ENCODE measurements around the gene STX4.

- TF ChIP-seq POLR2AphosphoS5 (IDR thresholded peaks at IDR 0.05; ENCODE audit: low read depth, low read length) (no peak), POLR2A (IDR thresholded peaks at IDR 0.05; ENCODE audit: low read depth, low read length) (no peak), SPI1 (IDR thresholded peaks at IDR 0.05; ENCODE audit: low read depth, low read length) (no peak)
Observed at GRCh38 chr16:31025339-31025738, 8.0 kb upstream of the STX4 start.
